Smooth muscle cell (in vitro differentiated cells): Measurements from ENCODE around the gene LUZP1. TPM values are rescaled to one million over a fixed set of nuclear protein-coding genes. Genes with fewer than 3 reads are reported as not detected.
A peak's percentile ranks its signal among the peaks of the same experiment; 100 is the strongest.

Experiments used
- DNase-seq: peaks from one replicate; lab custom pipeline; 2025; ENCODE audit not compliant: unreplicated experiment; lab: John Stamatoyannopoulos, UW
- H2AFZ ChIP-seq: fragments of 200-600 bp; sonication (generic); 2 replicates; pipeline ENCODE4 v1.6.0; 2016; ENCODE audit warnings: antibody characterized with exemption, low read depth, mild to moderate bottlenecking
- H3F3A ChIP-seq: fragments of 200-600 bp; sonication (generic); 2 replicates; pipeline ENCODE4 v1.6.0; 2017; ENCODE audit warnings: antibody characterized with exemption, low read depth
- H3K27ac ChIP-seq: fragments of 200-600 bp; sonication (generic); 2 replicates; pipeline ENCODE4 v1.5.1; 2016; ENCODE audit warnings: low read depth, mild to moderate bottlenecking
- H3K27me3 ChIP-seq: fragments of 200-600 bp; sonication (generic); 2 replicates; pipeline ENCODE4 v1.6.1; 2016; ENCODE audit warnings: low read depth, mild to moderate bottlenecking
- H3K36me3 ChIP-seq: fragments of 200-600 bp; sonication (generic); 2 replicates; pipeline ENCODE4 v1.5.1; 2016; ENCODE audit warnings: low read depth
- H3K4me1 ChIP-seq: fragments of 200-600 bp; sonication (generic); 2 replicates; pipeline ENCODE4 v1.5.1; 2016; ENCODE audit warnings: low read depth
- H3K4me2 ChIP-seq: fragments of 200-600 bp; sonication (generic); 2 replicates; pipeline ENCODE4 v1.6.0; 2016; ENCODE audit warnings: mild to moderate bottlenecking
- H3K4me3 ChIP-seq: fragments of 200-600 bp; sonication (generic); 2 replicates; pipeline ENCODE4 v1.5.1; 2016; ENCODE audit warnings: mild to moderate bottlenecking
- H3K79me2 ChIP-seq: fragments of 200-600 bp; sonication (generic); 2 replicates; pipeline ENCODE4 v1.6.0; 2016; ENCODE audit warnings: low read depth, mild to moderate bottlenecking
- H3K9ac ChIP-seq: fragments of 200-600 bp; sonication (generic); 2 replicates; pipeline ENCODE4 v1.6.0; 2016; ENCODE audit warnings: low read depth
- H3K9me3 ChIP-seq: fragments of 200-600 bp; sonication (generic); replicated peaks from 2 replicates; pipeline ENCODE4 v1.5.1; 2016; ENCODE audit warnings: low read depth
- H4K20me1 ChIP-seq: fragments of 200-600 bp; sonication (generic); 2 replicates; pipeline ENCODE4 v1.6.0; 2016; ENCODE audit warnings: low read depth
- WGBS: methylation state at CpG from one replicate; pipeline ENCODE4 v1.1.7; 2016; ENCODE audit warnings: low lambda C conversion rate; 5-methylcytosine and 5-hydroxymethylcytosine counted together
- polyA plus RNA-seq: library from polyadenylated mRNA; unstranded; fragments of >200 nt; fragmentation: Nextera tagmentation; extraction: Ambion mirVana; gene quantifications from 2 replicates; pipeline ENCODE4 v1.2.1, GENCODE V29; 2016
- total RNA-seq: library from RNA; depleted of rRNA; stranded (reverse); fragments of >200 nt; gene quantifications from 2 replicates; pipeline ENCODE4 v1.2.3, GENCODE V29; 2014
- TF ChIP-seq, protein P1 (sequence below): fragments of 200-600 bp; sonication (generic); IDR thresholded peaks from 2 replicates; pipeline ENCODE4 v1.5.1; 2017; ENCODE audit warnings: borderline replicate concordance, mild to moderate bottlenecking, antibody characterized with exemption; ENCODE audit not compliant: insufficient read depth, poor library complexity, severe bottlenecking

Gene LUZP1
- total and polyA plus RNA-seq, 2 experiments from 2014 or later: 29.2 to 39.2 TPM

DNA sequence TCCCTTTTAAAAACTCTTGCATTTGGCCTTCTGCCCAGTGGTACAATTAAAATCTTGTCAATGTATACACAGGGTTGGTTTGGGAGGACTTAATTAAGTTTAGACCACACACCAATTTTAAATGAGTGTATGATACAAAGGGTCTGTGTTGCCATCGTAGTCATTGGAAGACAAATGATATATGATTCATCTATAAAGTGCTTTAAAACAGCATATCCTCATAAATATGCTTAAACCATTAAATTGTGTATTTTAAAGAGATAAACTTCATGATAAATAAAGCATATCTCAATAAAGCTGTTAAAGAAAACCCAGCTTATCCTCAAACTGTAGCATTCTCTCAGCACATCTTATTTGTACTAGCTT lies 69.5 kb downstream of the LUZP1 start:
- Histone ChIP-seq H3K4me2 (peak overlapping the region; percentile 58), H3K4me1 (peaks cover 43% of the 10 kb centered on the region), H3K4me3 (no peak overlapping the region), H3F3A (peaks cover 33% of the 10 kb centered on the region), H4K20me1 (peaks cover 96% of the 10 kb centered on the region), H3K27me3 (no peaks in the 10 kb centered on the region), H2AFZ (no peak overlapping the region), H3K27ac (peak overlapping the region; percentile 87), H3K9me3 (no peaks in the 10 kb centered on the region), H3K36me3 (no peaks in the 10 kb centered on the region), H3K79me2 (peaks cover 30% of the 10 kb centered on the region), H3K9ac (peak overlapping the region; percentile 75)
- DNase-seq: no peak
- WGBS: 79% methylated on average over 1 of the region's 1 CpG
- TF ChIP-seq, protein P1, sequence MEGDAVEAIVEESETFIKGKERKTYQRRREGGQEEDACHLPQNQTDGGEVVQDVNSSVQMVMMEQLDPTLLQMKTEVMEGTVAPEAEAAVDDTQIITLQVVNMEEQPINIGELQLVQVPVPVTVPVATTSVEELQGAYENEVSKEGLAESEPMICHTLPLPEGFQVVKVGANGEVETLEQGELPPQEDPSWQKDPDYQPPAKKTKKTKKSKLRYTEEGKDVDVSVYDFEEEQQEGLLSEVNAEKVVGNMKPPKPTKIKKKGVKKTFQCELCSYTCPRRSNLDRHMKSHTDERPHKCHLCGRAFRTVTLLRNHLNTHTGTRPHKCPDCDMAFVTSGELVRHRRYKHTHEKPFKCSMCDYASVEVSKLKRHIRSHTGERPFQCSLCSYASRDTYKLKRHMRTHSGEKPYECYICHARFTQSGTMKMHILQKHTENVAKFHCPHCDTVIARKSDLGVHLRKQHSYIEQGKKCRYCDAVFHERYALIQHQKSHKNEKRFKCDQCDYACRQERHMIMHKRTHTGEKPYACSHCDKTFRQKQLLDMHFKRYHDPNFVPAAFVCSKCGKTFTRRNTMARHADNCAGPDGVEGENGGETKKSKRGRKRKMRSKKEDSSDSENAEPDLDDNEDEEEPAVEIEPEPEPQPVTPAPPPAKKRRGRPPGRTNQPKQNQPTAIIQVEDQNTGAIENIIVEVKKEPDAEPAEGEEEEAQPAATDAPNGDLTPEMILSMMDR: no peak

DNA sequence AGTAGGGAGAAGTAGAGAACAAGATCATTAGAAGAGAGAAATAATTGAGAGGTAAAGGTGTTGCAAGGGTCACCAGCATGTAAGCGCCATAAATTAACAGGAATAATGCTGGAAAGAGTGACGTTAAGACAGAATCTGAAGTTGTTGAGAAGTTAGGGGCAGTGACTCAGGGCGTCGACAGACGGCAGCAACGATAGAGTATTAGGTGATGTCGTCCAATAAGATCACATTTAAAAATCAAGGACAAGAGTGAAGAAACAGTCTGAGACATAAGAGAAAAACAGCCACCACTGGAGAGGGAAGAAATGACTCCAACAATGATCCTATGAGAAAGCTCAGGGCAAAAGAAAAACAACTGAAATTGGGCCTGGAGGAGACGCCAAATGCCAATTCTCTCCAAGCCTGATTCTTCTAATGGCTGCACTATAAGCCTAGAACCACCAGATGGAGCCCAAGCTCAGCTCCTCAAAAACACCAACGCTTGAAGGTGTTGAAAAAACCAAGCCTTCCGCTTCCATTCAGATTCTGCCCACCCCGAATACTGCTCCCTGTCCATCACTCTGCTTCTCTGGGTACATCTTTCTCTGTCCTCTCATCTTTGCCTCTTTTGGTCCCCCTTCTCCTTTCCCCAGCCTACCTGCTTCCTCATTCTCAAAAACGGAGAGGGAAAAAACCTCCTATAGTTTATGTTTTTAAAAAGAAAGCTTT lies 70.0 kb downstream of the LUZP1 start:
- H3K9ac ChIP-seq: peak overlapping the region; percentile 75
- H3K27me3 ChIP-seq: no peaks in the 10 kb centered on the region
- H3K27ac ChIP-seq: peak overlapping the region; percentile 87
- no peak for DNase-seq
- H3K79me2 ChIP-seq: peaks cover 30% of the 10 kb centered on the region
- TF ChIP-seq, protein P1: peak; percentile 76
- peaks cover 33% of the 10 kb centered on the region for H3F3A ChIP-seq
- H2AFZ ChIP-seq: no peak overlapping the region
- peaks cover 95% of the 10 kb centered on the region for H4K20me1 ChIP-seq
- peak overlapping the region; percentile 58 for H3K4me2 ChIP-seq
- H3K4me1 ChIP-seq: peaks cover 43% of the 10 kb centered on the region
- 49% methylated on average over 12 of the region's 12 CpGs for WGBS
- H3K9me3 ChIP-seq: no peaks in the 10 kb centered on the region
- peaks cover 5% of the 10 kb centered on the region for H3K36me3 ChIP-seq
- no peak overlapping the region for H3K4me3 ChIP-seq

DNA sequence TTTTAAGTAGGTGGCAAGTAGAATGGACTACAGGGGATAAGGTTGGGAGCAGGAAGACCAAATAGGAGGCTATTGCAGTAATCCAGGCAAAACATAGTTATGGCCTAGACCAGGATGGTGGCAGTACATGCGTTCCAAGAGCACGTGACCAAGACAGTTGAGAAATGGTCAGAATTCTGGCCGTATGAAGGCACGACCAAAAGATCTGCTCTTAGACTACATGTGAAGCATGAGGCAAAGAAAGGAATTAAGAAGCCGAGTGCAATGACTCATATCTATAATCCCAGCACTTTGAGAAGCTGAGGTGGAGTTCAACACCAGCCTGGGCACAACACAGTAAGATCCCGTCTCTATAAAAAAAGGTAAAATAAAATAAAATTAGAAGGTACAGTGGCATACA lies 71.3 kb downstream of the LUZP1 start:
- DNase-seq: no peak
- H4K20me1 ChIP-seq: peaks cover 93% of the 10 kb centered on the region

More for the DNA sequence above, 71.3 kb downstream of the LUZP1 start:
- H3K4me1 ChIP-seq: peaks cover 34% of the 10 kb centered on the region
- 57% methylated on average over 6 of the region's 6 CpGs for WGBS
- no peak overlapping the region for H3K4me3 ChIP-seq
- H3K27me3 ChIP-seq: no peaks in the 10 kb centered on the region
- H2AFZ ChIP-seq: no peak overlapping the region
- no peaks in the 10 kb centered on the region for H3K9me3 ChIP-seq
- H3K36me3 ChIP-seq: peaks cover 12% of the 10 kb centered on the region
- peaks cover 30% of the 10 kb centered on the region for H3K79me2 ChIP-seq
- no peak overlapping the region for H3K9ac ChIP-seq
- H3K4me2 ChIP-seq: no peak overlapping the region
- H3F3A ChIP-seq: peaks cover 28% of the 10 kb centered on the region
- H3K27ac ChIP-seq: peak overlapping the region; percentile 28
- TF ChIP-seq, protein P1: no peak
